Right kidney (tissue), 1 donor: ENCODE results near the gene ZBTB8B.
A peak's percentile ranks its signal among the peaks of the same experiment; 100 is the strongest.
"Not testable (repeated sequence)": the region's sequence is repeated elsewhere in the genome, so short reads cannot be mapped to it uniquely, and the experiment has no call there.

Source experiments
- DNase-seq: peaks from one replicate; pipeline ENCODE4 v3.0.0-alpha.2; 2016

Gene ZBTB8B

GRCh38 chr1:32470431-32470830, 5.6 kb downstream of the ZBTB8B start:
- no peak for DNase-seq

GRCh38 chr1:32470991-32471694, 6.3 kb downstream of the ZBTB8B start:
- DNase-seq, result no peak

GRCh38 chr1:32471695-32472362, 7.0 kb downstream of the ZBTB8B start:
- DNase-seq, result no peak

GRCh38 chr1:32472966-32473365, 8.1 kb downstream of the ZBTB8B start:
- not testable (repeated sequence) for DNase-seq

- no peak for DNase-seq
Measured at GRCh38 chr1:32474954-32475353, 10.1 kb downstream of the ZBTB8B start.

GRCh38 chr1:32480003-32480402, 15.1 kb downstream of the ZBTB8B start:
- no peak for DNase-seq

- no peak for DNase-seq
Measured at GRCh38 chr1:32480761-32481160, 15.9 kb downstream of the ZBTB8B start.

GRCh38 chr1:32481788-32482187, 16.9 kb downstream of the ZBTB8B start:
- not testable (repeated sequence) for DNase-seq

- no peak for DNase-seq
Measured at GRCh38 chr1:32485554-32486255, 20.8 kb downstream of the ZBTB8B start.

- DNase-seq, result no peak
Measured at GRCh38 chr1:32486463-32487113, 21.7 kb downstream of the ZBTB8B start.

- DNase-seq, result no peak
Measured at GRCh38 chr1:32487182-32487581, 22.3 kb downstream of the ZBTB8B start.

GRCh38 chr1:32489774-32490454, 25.0 kb downstream of the ZBTB8B start:
- DNase-seq, result no peak

GRCh38 chr1:32491386-32491785, 26.5 kb downstream of the ZBTB8B start:
- no peak for DNase-seq

GRCh38 chr1:32494196-32494595, 29.3 kb downstream of the ZBTB8B start:
- DNase-seq, result no peak

GRCh38 chr1:32494711-32495337, 30.0 kb downstream of the ZBTB8B start:
- no peak for DNase-seq

GRCh38 chr1:32496127-32496526, 31.3 kb downstream of the ZBTB8B start:
- DNase-seq, result no peak

- no peak for DNase-seq
Measured at GRCh38 chr1:32498751-32499150, 33.9 kb downstream of the ZBTB8B start.

- DNase-seq, result peak; percentile 78
Measured at GRCh38 chr1:32500387-32501209, 35.7 kb downstream of the ZBTB8B start.

- no peak for DNase-seq
Measured at GRCh38 chr1:32501865-32502264, 37.0 kb downstream of the ZBTB8B start.

- no peak for DNase-seq
Measured at GRCh38 chr1:32503153-32503552, 38.3 kb downstream of the ZBTB8B start.

- no peak for DNase-seq
Measured at GRCh38 chr1:32507021-32507420, 42.1 kb downstream of the ZBTB8B start.
